Measurements from ENCODE around the gene TRIM33. TPM values are rescaled to one million over a fixed set of nuclear protein-coding genes. Genes with fewer than 3 reads are reported as not detected.
A peak's percentile ranks its signal among the peaks of the same experiment; 100 is the strongest.

Gene TRIM33
- total RNA-seq, 4 donors from 2014 or later = 35.0 to 100 (median 47.7) TPM

DNA sequence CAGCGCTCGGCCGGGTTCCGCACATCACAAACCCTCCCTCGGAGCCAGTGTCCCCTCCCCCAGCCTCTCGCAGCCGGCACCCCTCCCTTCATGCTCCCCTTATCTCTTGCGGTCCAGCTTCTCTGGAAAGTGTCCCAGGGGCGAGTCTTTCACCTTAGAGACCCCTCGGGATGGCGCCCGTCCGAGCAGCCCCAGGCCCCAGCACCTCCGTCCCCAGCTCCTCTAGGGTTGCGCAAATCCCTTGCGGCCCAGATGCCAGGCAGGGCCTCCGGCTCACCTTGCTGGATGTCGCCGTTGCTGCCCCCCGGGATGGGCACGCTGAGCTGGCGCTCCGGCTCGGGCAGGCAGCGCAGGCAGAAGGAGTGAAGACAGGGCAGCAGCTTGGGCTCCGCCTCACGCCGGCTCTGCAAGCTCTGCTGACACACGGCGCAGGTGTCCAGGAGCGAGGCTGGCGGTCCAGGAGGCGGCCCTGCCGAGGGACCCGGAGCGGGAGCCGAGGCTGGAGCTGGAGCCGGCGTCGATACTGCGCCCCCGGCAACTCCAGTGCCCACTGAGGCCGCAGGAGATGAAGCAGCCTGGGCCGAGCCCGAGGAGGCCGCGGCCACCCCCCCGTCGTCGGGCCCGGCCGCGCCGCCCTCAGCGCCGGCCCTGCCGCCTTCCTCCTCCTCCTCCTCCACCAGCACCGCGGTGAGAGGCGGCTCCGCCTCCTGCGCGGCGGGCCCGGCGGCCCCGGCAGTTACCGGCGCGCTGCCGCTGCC is 550 bp downstream of the TRIM33 start:
- H3K27ac ChIP-seq = peak overlapping the region; percentile 97
- H3K27me3 ChIP-seq = no peaks in the 10 kb centered on the region
- H3K4me1 ChIP-seq = peaks cover 44% of the 10 kb centered on the region
- 0% methylated on average over 66 of the region's 71 CpGs for WGBS
- H3K36me3 ChIP-seq = peaks cover 3% of the 10 kb centered on the region
- TF ChIP-seq POLR2A (IDR thresholded peaks at IDR 0.05) (no peak), EP300 (IDR thresholded peaks at IDR 0.05) (no peak), POLR2AphosphoS5 (IDR thresholded peaks at IDR 0.05) (no peak)
- TF ChIP-seq, protein P1, sequence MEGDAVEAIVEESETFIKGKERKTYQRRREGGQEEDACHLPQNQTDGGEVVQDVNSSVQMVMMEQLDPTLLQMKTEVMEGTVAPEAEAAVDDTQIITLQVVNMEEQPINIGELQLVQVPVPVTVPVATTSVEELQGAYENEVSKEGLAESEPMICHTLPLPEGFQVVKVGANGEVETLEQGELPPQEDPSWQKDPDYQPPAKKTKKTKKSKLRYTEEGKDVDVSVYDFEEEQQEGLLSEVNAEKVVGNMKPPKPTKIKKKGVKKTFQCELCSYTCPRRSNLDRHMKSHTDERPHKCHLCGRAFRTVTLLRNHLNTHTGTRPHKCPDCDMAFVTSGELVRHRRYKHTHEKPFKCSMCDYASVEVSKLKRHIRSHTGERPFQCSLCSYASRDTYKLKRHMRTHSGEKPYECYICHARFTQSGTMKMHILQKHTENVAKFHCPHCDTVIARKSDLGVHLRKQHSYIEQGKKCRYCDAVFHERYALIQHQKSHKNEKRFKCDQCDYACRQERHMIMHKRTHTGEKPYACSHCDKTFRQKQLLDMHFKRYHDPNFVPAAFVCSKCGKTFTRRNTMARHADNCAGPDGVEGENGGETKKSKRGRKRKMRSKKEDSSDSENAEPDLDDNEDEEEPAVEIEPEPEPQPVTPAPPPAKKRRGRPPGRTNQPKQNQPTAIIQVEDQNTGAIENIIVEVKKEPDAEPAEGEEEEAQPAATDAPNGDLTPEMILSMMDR (IDR thresholded peaks at IDR 0.05) = no peak
- peak; percentile 78 to 82 for DNase-seq (ENCODE audit: low spot score in 2 of 2)
- peak overlapping the region; percentile 99 for H3K4me3 ChIP-seq
- H3K9me3 ChIP-seq = no peaks in the 10 kb centered on the region

DNA sequence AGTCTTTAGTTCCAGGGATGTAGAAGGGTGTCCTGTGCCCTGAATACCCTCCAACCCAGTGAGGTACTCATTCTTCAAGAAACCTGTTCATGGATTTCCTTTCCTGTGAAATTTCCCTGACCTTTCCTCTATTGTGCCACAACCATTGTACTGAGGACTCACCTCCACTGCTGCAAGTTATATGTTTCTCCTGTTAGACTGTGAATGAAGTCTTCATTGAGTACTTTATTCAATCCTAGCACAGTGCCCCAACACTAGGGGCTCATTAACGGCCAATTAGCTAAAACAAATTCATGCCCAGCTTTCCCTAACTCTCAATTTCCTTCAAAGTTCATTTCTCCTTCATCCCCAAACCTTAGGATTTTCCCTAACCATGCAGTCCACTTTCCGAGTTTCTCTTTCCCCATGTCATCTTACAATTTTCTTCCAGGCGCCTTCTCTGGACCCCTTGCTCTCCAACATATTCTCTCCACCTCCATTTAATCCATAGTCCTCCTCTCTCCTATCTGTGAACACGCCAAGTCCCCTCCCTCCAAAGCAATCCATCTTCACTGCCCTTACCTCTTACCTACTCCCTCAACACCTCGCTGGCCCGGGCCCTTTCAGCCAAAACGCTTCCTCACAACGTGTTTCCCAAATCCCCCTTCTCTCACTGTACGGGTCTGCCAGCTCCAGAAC is 1.3 kb downstream of the TRIM33 start:
- WGBS = 2% methylated on average over 9 of the region's 9 CpGs
- TF ChIP-seq, protein P1 (IDR thresholded peaks at IDR 0.05) = no peak
- no peak for TF ChIP-seq POLR2AphosphoS5 (IDR thresholded peaks at IDR 0.05)
- TF ChIP-seq EP300 (IDR thresholded peaks at IDR 0.05) = no peak
- no peak for TF ChIP-seq POLR2A (IDR thresholded peaks at IDR 0.05)

DNA sequence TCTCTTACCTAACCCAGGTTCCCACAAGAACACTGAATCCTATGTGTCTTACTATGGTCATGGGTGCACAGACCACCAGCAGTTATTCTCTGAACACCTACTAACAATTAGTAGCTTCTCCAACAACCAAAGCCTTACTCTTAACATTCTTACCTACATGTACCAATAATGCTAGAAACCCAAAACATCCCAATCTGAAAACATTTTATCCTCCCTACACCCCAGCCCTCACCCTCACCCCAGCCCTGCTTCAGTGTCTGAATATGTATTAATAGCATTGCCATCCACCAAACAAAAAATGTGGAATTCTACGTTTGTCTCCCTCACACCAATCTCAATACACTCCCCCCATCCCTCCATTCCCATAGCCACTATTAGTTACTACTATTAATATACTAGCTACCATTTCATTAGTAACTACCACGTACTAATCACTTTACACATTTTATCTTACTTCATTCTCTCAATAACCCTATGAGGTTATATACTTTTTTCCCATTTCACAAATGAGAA is 2.6 kb downstream of the TRIM33 start:
- H3K27me3 ChIP-seq = no peaks in the 10 kb centered on the region
- H3K36me3 ChIP-seq = peaks cover 3% of the 10 kb centered on the region
- DNase-seq (ENCODE audit: low spot score in 2 of 2) = no peak
- TF ChIP-seq POLR2A (IDR thresholded peaks at IDR 0.05) (no peak), POLR2AphosphoS5 (IDR thresholded peaks at IDR 0.05) (no peak), EP300 (IDR thresholded peaks at IDR 0.05) (no peak)
- TF ChIP-seq, protein P1 (IDR thresholded peaks at IDR 0.05) = no peak
- no peaks in the 10 kb centered on the region for H3K9me3 ChIP-seq
- peaks cover 58% of the 10 kb centered on the region for H3K4me1 ChIP-seq
- H3K4me3 ChIP-seq = no peak overlapping the region
- H3K27ac ChIP-seq = no peak overlapping the region
- WGBS = 56% methylated on average over 2 of the region's 2 CpGs

More for the DNA sequence above, 1.3 kb downstream of the TRIM33 start:
- no peaks in the 10 kb centered on the region for H3K9me3 ChIP-seq
- no peaks in the 10 kb centered on the region for H3K27me3 ChIP-seq
- H3K36me3 ChIP-seq = peaks cover 3% of the 10 kb centered on the region
- H3K27ac ChIP-seq = no peak overlapping the region
- peaks cover 49% of the 10 kb centered on the region for H3K4me1 ChIP-seq
- H3K4me3 ChIP-seq = peak overlapping the region; percentile 99
- no peak for DNase-seq (ENCODE audit: low spot score in 2 of 2)

DNA sequence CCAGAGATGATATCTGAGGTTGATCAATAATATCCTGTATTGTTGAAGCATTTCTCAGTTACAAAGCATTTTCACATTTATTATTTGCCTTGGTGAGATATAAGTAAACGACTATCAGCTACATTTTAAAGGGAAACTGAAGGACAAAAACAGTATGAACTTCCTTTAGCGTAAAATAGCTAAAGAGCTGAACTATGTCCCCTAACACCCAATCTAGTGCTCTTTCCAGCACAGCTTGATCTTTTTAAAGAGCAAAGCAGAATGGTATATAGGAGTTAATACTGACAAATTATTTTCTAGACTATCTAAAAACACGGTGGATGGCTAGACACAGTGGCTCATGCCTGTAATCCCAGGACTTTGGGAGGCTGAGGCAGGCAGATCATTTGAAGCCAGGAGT is 3.5 kb downstream of the TRIM33 start:
- peaks cover 58% of the 10 kb centered on the region for H3K4me1 ChIP-seq
- H3K9me3 ChIP-seq = no peaks in the 10 kb centered on the region
- no peaks in the 10 kb centered on the region for H3K27me3 ChIP-seq
- TF ChIP-seq EP300 (IDR thresholded peaks at IDR 0.05) = no peak
- TF ChIP-seq, protein P1 (IDR thresholded peaks at IDR 0.05) = no peak
- no peak overlapping the region for H3K4me3 ChIP-seq
- H3K27ac ChIP-seq = no peak overlapping the region
- DNase-seq (ENCODE audit: low spot score in 2 of 2) = no peak
- 56% methylated on average over 3 of the region's 3 CpGs for WGBS
- peaks cover 3% of the 10 kb centered on the region for H3K36me3 ChIP-seq

DNA sequence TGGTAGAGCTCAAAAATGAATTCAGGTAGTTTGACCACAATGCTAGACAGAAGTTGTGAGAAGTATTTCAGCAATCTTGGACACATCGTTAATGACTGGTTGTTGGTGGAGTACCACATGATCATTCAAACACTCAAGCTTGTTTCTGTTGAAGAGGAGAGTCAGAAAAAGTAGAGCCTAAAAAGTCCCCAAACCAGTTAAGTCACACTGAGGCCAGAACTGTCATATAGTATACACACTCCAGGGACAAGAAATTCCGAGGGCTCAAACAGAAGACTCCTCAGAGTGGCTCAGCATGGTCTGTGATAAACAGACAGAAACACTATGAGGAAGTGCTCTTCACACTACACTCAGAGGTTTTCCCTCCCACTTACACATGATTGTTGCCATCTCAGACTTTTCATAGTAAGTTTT is 5.8 kb downstream of the TRIM33 start:
- H3K27ac ChIP-seq = no peak overlapping the region
- TF ChIP-seq, protein P1 (IDR thresholded peaks at IDR 0.05) = no peak
- no peak for TF ChIP-seq EP300 (IDR thresholded peaks at IDR 0.05)
- no peak for TF ChIP-seq POLR2A (IDR thresholded peaks at IDR 0.05)
- TF ChIP-seq POLR2AphosphoS5 (IDR thresholded peaks at IDR 0.05) = no peak
- H3K27me3 ChIP-seq = no peaks in the 10 kb centered on the region
- no peak for DNase-seq (ENCODE audit: low spot score in 2 of 2)
- WGBS = 56% methylated on average over 2 of the region's 2 CpGs
- peaks cover 50% of the 10 kb centered on the region for H3K4me1 ChIP-seq
- peaks cover 3% of the 10 kb centered on the region for H3K36me3 ChIP-seq
- no peaks in the 10 kb centered on the region for H3K9me3 ChIP-seq
- no peak overlapping the region for H3K4me3 ChIP-seq

Data from suprapubic skin (tissue), 4 donors.